GM19455 (cell line): ENCODE data around the gene CELSR1.

Source experiments
- ATAC-seq: cut with Tn5 transposase; IDR thresholded peaks from one replicate; pipeline ENCODE4 v1.9.1; 2021; ENCODE audit not compliant: unreplicated experiment

The CELSR1 gene

DNA sequence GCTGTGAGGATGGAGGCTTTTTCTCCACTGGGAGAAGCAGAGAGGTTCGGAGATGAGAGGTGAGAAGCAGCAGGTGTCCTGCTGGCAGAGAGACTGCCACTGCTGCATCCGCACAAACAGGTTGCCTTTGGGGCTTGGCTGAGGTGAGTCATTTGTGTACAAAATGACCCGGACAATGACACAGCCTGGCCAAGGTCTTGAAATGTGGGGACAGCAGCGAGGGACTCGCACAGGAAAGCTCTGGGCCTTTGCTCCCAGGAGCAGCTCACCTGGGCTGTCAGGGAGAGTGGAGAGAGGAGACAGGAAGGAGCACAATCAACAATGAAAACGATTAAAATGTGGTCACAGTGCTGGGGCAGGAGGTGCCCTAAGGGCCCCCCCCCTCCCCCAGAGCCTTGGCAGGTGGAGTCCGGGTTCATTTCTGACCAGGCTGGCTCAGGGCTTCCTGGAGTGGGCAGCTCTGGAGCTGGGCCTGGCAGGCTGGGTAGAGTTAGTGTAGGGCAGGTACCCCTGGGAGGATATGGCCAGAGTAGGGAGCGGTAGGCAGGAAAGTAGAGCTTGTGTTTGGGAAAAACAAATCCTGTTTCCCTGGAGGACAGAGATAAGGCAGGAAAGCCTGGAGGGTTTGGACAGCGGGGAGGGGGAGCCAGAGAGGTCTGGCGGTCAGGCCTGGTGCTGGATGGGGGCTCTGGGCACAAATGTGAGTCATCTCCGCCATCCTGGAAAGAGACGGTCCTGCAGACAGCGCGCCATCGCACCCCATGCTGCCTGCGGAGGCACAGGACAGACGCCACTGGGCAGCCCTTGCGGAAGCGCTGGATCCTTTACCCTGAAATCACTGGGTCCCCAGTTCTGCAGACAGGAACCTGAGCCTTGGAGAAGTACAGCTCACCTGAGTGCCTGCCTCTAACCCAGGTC lies 37.8 kb upstream of the CELSR1 start:
- no peak for ATAC-seq

DNA sequence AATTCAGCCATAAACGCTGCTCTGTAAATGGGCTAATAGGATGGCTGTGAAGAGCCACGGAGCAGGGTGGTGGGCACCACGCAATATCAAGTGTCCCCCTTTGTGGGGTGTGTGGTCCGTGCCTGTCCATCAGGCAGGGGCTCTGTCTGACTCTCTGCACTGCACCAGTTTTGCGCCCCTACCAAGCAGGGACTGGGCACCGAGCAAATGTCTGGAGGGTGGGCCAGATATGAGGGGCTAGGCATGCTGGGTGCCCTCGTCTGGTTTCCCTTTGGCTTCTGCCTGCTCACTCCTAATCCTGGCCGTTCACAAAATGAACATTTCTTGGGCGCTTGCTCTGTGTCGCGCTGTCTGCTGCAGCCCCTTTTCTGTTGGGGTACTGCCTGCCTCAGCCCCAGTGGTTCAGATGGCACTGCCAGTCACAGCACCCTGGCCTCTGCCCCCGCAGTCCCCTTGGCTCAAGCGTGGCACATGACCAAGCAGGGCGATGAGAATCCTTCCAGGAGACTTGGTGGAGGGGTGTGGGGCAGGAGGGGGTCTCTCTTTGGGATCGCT lies 37.1 kb upstream of the CELSR1 start:
- ATAC-seq: no peak

DNA sequence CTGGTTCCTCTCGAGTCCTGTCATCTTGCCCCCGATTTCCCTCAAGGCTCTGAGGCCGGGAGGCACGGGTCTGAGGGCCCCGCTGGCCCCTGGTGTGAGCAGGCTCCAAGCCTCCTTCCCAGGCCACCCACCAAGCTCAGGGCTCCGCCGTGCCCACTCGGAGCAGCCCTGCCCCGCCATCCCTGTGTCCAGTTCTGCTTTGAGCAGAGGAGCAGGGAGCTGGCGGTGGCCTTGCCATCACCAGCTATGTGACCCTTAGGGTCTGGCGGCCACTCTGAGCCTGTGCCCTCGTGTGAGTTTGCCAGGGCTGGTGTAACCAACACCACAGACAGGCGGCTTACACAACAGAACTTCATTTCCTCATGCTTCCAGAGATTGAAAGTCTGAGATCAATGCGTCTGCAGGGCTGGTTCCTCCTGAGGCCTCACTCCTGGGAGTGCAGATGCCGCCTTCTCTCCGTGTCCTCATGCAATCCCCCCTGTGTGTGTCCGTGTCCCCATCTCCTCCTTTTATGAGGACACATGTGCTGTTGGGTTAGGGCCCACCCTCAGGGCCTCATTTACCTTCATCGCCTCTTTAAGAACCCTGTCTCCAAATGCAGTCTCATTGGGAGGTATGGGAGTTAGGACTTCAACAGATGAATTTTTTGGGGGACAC lies 36.5 kb upstream of the CELSR1 start:
- no peak for ATAC-seq

DNA sequence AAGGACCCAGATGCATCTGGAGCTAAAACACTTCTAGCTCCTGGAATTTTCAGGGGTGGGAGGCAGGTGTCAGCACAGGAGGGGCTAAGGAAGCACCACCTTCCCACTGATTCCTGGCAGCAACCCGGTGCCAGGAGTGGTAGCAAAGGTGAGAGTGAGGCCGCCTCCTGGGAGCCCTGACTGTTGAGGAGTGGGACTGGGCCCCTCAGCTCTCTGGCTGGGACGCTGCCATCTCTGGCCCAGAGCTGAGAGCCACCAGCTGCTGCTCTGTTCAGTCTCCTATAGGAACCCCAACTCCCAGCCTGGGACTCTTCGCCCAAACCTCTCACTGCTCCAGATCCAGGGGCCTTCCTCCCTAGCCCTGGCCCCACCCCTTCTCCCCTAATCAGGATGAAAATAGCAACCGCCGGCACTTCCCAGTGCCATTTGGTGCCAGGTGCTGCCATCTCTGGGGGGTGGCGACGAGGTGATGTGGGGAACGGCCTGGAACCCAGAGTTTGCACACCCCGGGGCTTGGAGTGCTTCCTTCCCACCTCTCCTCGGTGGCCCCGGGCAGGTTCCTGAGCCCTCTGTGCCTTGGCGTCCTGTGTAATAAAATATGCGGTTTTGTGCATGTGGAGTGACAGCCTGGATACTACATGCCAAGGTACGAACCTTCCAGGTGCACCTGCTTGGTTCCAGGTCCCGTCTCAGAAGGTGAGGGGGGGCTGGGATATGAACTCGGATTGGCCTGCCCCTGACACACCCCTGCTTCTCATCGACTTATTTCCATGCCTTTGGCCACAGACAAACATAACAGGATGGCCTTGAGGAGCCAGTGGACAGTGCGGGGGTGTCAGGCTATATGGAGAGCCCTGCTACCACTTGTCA lies 35.7 kb upstream of the CELSR1 start:
- no peak for ATAC-seq

DNA sequence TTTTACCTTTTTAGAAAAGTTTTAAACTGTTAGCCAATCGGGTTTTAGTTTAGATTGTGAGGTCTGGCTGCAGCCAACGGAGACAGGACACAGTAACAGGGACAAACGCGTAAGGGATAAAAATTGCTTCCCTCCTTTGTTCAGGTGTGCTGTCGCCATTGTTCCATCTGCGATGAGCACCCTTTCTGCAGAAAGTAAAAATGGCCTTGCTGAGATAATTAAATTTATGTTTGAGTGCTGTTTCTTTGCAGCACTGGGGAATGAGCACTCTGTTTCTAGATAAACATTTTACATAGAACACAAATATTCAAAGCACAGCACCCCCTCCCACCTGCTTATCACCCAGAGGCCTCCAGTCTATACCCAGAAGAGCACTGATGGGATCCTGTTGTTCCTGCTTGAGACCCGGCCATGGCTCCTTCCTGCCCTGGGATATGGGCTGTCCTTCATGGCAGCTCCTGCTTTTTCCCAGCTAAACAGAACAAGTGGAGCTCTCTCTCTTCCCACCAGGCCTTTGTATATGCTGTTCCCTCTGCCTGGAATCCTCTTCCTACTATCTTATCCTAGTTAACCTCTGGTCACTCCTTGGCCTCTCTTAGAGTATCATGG lies 34.3 kb upstream of the CELSR1 start:
- no peak for ATAC-seq

DNA sequence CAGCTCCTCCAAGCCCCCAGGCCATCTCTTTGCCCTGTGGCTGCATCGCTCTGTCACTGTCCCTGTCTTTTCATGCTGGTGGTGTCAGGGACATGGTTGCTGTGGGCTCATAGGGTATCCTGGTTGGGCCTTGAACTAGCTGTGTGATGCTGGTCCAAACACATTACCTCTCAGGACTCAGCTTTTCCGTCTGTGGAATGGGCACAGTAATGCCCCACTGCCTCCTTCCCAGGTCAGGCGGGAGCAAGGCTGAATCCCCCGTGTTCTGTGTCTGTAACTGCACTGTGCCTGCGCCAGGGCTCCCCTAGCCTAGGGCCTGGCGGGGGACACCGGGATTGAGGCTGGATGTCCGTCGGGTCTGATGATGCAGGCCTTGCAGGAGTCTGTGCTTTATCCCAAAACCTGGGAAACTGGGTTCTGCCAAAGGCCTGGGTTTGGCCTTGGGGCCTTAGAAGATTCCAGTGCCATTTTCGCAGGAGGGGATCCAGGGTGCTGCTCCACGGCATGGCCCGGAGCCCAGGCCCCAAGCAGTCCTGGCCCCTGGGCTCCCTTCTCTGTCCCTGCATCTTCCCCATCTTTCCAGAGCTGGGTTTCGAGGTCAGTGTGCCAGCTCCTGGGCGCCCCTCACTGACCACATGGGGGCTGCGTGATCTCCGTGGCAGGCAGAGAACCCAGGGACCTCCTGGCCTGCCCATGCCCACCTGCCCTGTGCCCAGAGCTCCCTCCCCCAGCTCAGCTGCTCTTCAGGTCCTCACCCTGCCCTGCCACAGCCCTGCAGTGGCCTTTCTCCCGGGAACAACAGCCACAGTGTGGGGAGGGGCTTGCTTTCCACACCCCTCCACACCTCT lies 32.7 kb upstream of the CELSR1 start:
- ATAC-seq: no peak

DNA sequence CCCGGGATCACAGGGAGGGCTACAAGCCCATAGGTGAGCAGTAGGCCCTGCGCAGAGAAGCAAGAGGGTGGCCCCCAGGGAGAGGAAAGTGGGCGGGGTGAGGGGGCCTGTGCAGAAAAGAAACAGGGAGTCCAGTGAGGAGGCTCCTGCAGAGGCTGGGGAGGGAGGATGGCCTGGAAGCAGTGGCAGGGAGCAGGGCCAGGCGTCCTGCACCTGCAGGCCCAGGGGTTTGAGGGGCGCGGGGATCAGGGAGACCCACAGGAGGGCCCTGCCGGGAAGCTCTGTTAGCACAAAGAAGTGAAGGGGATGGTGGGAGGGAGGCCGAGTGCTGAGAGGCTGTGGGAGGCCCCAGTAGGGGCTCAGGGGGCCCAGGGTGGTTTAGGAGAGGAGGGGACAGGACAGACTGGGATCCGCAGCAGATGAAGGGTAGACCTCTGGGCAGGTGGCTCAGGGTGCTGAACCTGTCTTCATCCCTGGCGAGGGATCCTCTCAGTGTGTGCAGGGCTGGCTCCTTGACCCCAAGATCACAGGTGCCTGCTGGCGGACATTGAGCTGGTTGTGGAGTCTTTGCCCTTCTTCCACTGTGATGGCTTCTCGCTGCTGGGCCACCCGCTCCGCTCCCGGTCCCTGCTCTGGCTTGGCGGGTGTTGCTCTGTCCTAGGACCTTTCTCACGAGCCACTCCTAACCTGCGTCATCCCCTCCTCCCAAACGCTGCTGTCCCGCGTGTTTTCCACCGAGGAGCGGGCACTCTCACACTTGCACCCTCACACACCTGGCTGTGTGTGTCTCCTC lies 31.8 kb upstream of the CELSR1 start:
- ATAC-seq: no peak

DNA sequence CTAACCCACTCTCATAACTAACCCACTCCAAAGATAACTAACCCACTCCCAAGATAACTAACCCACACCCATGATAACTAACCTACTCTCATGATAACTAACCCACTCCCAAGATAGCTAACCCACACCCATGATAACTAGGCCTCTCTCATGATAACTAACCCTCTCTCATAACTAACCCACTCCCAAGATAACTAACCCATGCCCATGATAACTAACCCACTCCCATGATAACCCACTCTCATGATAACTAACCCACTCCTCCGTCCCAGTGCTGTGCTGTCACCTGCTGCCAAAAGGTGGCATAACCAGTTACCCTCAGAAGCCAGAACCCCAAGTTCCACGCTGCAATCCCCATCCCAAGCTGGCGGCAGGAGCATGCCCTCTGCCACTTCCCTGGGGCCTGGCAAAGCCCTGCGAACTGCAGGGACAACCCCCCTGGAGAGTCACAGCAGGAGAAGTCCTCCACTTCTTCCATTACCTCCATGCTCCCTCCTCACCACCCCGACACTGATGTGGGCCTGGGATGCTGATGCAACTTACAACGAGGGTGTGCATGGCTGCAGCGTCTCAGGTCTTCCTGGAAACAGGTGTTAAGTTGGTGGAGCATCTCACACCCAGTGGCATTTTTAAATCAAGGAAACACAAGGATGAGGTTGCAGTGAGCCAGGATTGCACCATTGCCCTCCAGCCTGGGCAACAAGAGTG lies 30.8 kb upstream of the CELSR1 start:
- no peak for ATAC-seq

DNA sequence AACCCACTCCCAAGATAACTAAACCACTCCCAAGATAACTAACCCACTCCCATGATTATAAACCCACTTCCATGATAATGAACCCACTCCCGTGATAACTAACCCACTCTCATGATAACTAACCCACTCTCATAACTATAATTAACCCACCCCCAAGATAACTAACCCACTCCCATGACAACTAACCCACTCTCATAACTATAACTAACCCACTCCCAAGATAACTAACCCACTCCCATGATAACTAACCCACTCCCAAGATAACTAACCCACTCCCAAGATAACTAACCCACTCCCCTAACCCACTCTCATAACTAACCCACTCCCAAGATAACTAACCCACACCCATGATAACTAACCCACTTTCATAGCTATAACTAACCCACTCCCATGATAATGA lies 30.1 kb upstream of the CELSR1 start:
- no peak for ATAC-seq

DNA sequence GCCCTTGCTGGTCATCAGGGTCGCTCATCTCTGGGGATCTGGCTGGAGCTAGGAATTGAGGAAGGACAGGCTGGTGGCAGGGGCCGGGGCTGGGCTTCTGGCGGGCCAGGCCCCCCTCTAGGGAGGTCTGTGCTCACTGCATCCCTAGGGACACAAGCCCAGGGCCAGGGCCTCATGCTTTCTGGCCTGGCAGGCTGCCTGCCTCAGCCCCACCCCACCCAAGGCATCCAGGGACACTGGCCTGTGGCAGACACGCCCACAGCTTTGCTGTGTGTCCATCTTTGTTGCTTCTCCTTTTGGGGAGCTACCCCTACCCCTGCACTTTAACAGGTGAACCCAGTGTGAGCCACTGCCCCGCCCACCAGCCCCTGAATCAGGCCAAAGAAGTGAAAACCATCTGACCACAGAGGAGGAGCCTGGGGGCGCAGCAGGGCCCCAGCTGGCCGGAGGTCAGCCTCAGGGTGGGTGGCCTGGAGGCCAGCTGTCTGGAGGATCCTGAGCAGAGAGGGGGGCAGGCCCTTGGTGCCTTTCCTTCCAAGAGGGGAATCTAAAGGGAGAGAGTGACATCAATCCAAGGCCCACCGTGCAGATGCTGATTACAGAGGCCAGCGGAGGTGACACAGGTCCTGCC lies 26.8 kb upstream of the CELSR1 start:
- ATAC-seq: no peak

DNA sequence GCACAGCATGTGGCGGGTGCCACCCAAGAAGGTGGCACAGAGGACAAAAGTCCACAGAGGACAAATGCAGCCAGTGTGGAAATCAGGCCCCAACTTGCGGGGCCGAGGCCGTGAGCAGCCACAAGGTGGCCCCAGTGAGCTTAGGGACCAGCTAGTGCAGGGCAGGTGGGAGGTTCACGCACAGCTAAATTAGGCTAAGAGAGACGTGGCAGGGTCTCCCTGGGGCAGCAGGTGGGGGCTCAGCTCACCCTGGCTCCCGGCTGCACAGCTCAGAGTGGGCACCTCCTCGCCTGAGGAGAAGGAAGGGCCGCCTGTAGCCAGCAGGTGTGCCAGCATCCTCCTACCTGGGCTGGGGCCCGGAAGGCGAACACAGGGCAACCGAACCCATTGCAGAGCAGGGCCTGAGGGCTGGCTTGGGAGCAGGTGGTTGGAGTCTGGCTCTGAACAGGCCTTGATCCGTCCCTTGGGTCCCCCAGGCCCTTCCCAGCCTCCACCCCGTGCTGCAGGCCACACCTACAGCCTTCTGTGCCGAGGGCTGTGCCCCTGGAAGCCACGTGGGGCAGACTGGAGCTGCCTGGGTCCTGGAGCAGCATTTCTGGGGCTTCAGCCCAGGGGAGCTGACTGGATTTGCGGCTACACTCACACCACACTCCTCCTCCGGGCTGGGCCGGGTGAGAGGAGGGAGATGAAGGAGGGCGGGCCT lies 26.1 kb upstream of the CELSR1 start:
- peak; percentile 72 for ATAC-seq

DNA sequence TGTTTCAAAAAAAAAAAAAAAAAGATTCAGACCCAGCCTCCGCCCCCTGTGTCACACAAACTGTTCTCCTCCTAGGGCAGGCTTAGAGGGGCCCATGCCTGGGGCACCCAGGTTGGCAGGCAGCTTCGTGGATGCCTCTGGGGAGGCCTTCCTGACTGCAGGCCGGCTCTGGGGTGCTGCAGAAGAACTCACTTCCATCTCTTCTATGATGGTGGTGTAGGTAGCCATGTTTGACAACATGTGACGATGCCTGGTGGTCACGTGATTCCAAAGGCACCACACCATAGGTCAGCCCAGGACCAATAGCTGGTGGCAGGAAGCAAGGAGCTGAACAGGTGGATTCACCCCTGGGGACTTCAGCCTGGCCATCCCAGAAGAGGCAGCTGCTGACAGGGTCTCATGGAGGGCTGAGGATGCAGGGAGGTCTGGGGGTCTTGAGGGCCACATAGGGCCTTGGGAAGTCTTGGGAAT lies 24.1 kb upstream of the CELSR1 start:
- ATAC-seq: no peak

DNA sequence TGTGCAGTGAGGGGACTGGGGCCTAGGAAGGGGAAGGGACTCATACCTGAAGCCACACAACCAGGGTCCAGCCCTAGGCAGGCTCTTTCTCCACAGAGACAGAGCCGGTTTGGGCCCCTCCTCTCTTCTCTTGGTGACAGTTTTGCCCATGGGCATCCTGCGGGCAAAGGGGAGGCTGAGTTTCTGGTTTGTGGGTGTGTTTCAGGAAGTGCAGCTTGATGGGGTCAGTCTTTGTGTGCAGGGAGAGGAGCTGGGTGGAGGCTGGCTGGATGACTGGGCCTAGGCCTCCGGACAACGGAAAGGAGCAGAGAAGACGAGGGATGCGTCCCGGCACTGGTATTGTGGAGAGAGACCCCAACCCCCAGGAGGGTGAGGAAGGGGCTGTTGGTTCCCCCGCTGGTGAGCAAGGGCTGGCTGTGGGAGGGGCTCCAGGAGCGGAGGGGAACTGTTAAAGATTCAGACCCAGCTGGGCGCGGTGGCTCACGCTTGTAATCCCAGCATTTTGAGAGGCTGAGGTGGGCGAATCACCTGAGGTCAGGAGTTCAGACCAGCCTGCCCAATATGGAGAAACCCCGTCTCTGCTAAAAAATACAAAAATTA lies 23.4 kb upstream of the CELSR1 start:
- no peak for ATAC-seq

DNA sequence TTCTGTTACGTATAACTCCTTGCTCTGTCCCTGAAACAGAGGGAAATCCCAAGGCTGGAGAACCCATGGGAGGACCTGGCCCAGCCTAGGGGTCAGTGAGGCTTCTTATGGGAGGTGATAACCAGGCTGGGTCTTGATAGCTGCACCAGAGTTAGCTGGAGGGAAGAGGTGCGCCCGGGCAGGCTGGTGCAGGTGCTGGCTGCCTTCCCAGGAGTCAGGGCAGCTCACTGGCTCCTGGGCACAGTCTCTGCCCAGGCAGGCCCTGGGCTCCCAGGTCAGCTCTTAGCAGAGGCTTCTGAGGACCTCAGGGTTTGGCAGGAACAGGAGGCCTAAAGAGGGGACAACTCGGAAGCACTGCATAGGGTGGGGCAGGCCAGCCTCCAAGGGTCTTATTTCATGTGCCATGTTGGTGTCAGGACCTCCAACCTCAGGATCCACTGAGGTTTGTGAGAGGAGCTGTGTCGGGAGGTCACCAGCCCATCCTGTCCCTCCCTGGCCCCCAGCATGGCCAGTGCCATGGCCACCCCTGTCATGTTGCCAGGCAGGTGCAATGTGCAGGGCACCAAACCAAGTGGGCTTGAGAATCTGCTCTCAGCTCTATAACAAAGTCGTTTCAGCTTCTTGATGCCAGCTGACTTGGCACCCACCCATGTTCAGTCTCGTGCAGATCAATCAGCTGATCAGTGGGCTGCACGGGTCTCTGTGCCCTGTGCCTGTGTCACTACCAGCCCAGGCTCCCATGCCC lies 20.5 kb upstream of the CELSR1 start:
- no peak for ATAC-seq

DNA sequence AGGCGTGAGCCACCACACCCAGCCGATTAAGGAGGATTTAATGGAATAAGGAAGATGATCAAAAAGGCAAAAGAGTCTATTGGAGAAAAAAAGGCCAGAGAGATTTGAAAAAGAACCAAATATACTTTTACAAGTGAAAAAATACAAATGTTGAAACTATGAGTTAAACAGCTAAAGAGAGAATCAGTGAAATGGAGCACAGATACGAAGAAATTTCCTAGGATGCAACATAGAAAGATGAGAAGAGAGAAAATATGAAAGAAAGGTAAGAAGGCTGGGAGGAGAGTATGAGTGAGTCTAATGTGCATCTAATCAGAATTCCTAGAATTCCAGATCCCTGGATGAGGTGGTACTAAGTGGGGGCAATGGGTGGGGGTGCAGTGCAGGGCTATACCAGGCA lies 19.4 kb upstream of the CELSR1 start:
- ATAC-seq: no peak

DNA sequence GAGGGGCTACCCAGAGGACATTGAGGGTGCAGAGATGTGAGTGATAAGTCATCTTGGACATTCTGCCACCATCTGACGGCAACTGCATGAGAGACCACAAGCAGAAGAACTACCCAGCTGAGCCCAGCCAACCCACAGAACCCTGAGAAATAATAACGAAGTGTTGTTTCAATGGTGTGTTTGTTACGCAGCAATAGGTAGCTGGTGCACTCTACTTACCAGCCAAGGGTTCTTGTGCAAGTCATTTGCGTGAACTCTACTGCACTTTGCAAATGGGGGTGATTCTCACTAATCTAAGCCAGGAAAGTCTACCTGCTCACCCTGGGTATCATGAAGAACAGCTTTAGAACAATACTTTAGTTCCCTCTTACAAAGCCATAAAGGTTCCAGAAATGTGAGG lies 15.8 kb upstream of the CELSR1 start:
- no peak for ATAC-seq
